Measurements from ENCODE around the gene B2M. TPM values are rescaled to one million over a fixed set of nuclear protein-coding genes. Genes with fewer than 3 reads are reported as not detected.

B2M gene
- total and polyA plus RNA-seq, 2 of the 13 experiments (the other 11 are each of a cell fraction or from before 2014, with no cell fraction given): 784 to 857 TPM

DNA sequence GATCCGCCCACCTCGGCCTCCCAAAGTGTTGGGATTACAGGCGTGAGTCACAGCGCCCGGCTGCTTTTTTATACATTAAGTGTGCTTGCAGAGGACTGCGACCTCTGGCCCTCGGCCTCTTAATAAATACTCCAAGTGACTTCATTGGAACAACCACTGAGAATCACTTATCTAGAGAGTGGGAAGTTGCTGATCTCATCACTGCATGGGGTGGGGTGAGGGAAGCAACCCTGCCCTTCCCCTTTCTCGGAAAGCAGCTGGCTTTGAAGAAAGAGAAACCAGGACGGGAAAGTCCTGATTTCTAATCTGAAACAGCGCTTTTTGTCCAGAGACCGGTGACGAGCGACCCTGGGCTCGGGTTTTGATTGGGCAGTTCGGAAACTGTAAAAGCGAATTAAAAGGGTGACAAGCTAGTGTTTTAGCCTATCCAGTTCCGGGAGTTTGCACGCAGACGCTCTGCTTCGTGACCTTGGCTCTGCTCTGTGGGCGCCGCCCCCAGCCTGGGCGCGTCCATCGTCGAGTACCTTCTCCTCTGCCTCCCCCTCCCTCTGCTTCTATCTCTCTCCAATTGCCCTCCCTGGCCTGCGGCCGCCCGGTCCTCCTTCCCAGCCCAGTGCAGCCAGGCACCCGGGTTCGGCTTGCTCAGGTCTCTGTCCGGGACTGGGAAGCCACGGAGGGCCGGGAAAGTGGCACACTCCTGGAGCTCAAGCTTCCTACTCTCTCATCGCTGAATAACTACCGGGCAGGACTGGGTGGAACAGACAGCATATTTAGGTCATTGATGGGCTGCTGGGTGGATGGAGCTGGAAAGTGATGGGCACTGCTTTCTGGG, 17.5 kb downstream of the B2M start (continued):
- TF ChIP-seq NR2F1 (CRISPR knock-in tag; IDR thresholded peaks at IDR 0.05) (peak; percentile 22 to 76; a peak in 2 of 4 replicates), CHD4 (IDR thresholded peaks at IDR 0.05; ENCODE audit: borderline replicate concordance, low read length) (peak; percentile 28; the same call in 1 of the 2 replicates), KLF12 (CRISPR knock-in tag; IDR thresholded peaks at IDR 0.05; ENCODE audit: borderline replicate concordance) (0 out of 2 replicates have a peak, but pooled peaks have one; percentile 30), MIER2 (CRISPR knock-in tag; IDR thresholded peaks at IDR 0.05) (0 out of 2 replicates have a peak, but pooled peaks have one; percentile 19), ZNF660 (CRISPR knock-in tag; IDR thresholded peaks at IDR 0.05; ENCODE audit: borderline replicate concordance, low read depth) (no peak), GATA4 (IDR thresholded peaks at IDR 0.05; ENCODE audit: borderline replicate concordance, low read depth) (peak; percentile 13; the same call in 1 of the 2 replicates), ZNF326 (CRISPR knock-in tag; IDR thresholded peaks at IDR 0.05; ENCODE audit: borderline replicate concordance) (no peak), KAT7 (CRISPR knock-in tag; IDR thresholded peaks at IDR 0.05; ENCODE audit: borderline replicate concordance) (peak; percentile 15; the same call in 1 of the 2 replicates), SMAD3 (CRISPR knock-in tag; IDR thresholded peaks at IDR 0.05) (peak; percentile 51; the same call in 1 of the 2 replicates), GATAD2A (CRISPR knock-in tag; IDR thresholded peaks at IDR 0.05) (peak; percentile 66), THYN1 (CRISPR knock-in tag; IDR thresholded peaks at IDR 0.05; ENCODE audit: borderline replicate concordance, low read depth) (no peak), ZNF34 (CRISPR knock-in tag; IDR thresholded peaks at IDR 0.05; ENCODE audit: borderline replicate concordance) (no peak), KDM3A (CRISPR knock-in tag; IDR thresholded peaks at IDR 0.05; ENCODE audit: low read depth) (0 out of 2 replicates have a peak, but pooled peaks have one; percentile 23), NCOA2 (CRISPR knock-in tag; IDR thresholded peaks at IDR 0.05) (peak; percentile 65), JUN (CRISPR knock-in tag; IDR thresholded peaks at IDR 0.05) (peak; percentile 21; the same call in 1 of the 2 replicates), NR1H2 (CRISPR knock-in tag; IDR thresholded peaks at IDR 0.05; ENCODE audit: borderline replicate concordance, low read depth) (no peak), ZFY (CRISPR knock-in tag; IDR thresholded peaks at IDR 0.05) (peak; percentile 74), ZFX (CRISPR knock-in tag; IDR thresholded peaks at IDR 0.05; ENCODE audit: low read depth) (peak; percentile 85), ZNF235 (CRISPR knock-in tag; IDR thresholded peaks at IDR 0.05; ENCODE audit: borderline replicate concordance) (no peak), ZNF256 (CRISPR knock-in tag; conservative IDR thresholded peaks at IDR 0.05) (no peak), RBM22 (optimal IDR thresholded peaks at IDR 0.05; ENCODE audit: low read length) (no peak), NONO (IDR thresholded peaks at IDR 0.05) (no peak), NONO (CRISPR knock-in tag; conservative IDR thresholded peaks at IDR 0.05) (0 out of 2 replicates have a peak, but pooled peaks have one; percentile 45), GABPA (IDR thresholded peaks at IDR 0.05; ENCODE audit: low read depth, low read length) (no peak), GABPA (CRISPR knock-in tag; IDR thresholded peaks at IDR 0.05; ENCODE audit: low read depth) (peak; percentile 33; the same call in 1 of the 2 replicates), BORCS8-MEF2B (CRISPR knock-in tag; IDR thresholded peaks at IDR 0.05) (peak; percentile 47; the same call in 1 of the 2 replicates), KAT8 (CRISPR knock-in tag; IDR thresholded peaks at IDR 0.05) (peak; percentile 74; the same call in 1 of the 2 replicates)
- TF ChIP-seq, protein P1, sequence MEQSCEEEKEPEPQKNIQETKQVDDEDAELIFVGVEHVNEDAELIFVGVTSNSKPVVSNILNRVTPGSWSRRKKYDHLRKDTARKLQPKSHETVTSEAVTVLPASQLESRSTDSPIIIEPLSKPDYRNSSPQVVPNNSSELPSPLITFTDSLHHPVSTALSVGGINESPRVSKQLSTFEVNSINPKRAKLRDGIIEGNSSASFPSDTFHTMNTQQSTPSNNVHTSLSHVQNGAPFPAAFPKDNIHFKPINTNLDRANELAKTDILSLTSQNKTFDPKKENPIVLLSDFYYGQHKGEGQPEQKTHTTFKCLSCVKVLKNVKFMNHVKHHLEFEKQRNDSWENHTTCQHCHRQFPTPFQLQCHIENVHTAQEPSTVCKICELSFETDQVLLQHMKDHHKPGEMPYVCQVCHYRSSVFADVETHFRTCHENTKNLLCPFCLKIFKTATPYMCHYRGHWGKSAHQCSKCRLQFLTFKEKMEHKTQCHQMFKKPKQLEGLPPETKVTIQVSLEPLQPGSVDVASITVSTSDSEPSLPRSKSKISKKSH (CRISPR knock-in tag; IDR thresholded peaks at IDR 0.05; ENCODE audit: borderline replicate concordance): 0 out of 2 replicates have a peak, but pooled peaks have one; percentile 57
